Erythroblast (primary cell): ENCODE data around the gene BMAL1.

Source experiments
- GATA1 ChIP-seq: IDR thresholded peaks from 2 replicates; pipeline ENCODE4 v1.6.1; 2011; ENCODE audit warnings: low read depth, mild to moderate bottlenecking, control low read depth, low read length, moderate library complexity
- POLR2A ChIP-seq: IDR thresholded peaks from 2 replicates; pipeline ENCODE4 v1.6.1; 2011; ENCODE audit warnings: mild to moderate bottlenecking, low read length

- no peak for TF ChIP-seq POLR2A
- no peak for TF ChIP-seq GATA1
These were observed 7.8 kb upstream of the BMAL1 start for GRCh38 chr11:13269775-13270174.
